CD4-positive, CD25-positive, alpha-beta regulatory T cell (primary cell): Measurements from ENCODE around the gene CNOT2. TPM values are rescaled to one million over a fixed set of nuclear protein-coding genes. Genes with fewer than 3 reads are reported as not detected.

Experiments used
- ATAC-seq, 2 donors: fragments of 150-1000 bp; cut with Tn5 transposase; one replicate each; pipeline ENCODE4 v1.10.0; 2021; ENCODE audit warnings: low read depth in 2 of 2, moderate number of reproducible peaks in 2 of 2, moderate library complexity in 1 of 2
- DNase-seq, 3 donors: peaks; one replicate each; pipeline versions ENCODE4 v3.0.0 to v3.0.0-alpha.2; 2012 to 2022; ENCODE audit warnings: mixed read lengths in 1 of 3
- H3K27ac ChIP-seq: one replicate; pipeline ENCODE4 v1.7.0; 2013; ENCODE audit warnings: mild to moderate bottlenecking, low read length; ENCODE audit not compliant: insufficient read depth, poor library complexity, severe bottlenecking
- H3K27me3 ChIP-seq: one replicate; pipeline ENCODE4 v1.7.0; 2013; ENCODE audit warnings: low read length; ENCODE audit not compliant: control insufficient read depth, insufficient read depth
- H3K36me3 ChIP-seq: one replicate; pipeline ENCODE4 v1.7.0; 2013; ENCODE audit warnings: mild to moderate bottlenecking, low read length, moderate library complexity; ENCODE audit not compliant: control insufficient read depth, insufficient read depth
- H3K4me1 ChIP-seq: 2 replicates; pipeline ENCODE4 v1.7.0; 2013; ENCODE audit warnings: mild to moderate bottlenecking, low read length; ENCODE audit not compliant: insufficient read depth, control insufficient read depth, poor library complexity, severe bottlenecking
- H3K4me3 ChIP-seq: one replicate; pipeline ENCODE4 v1.7.0; 2013; ENCODE audit warnings: low read depth, mild to moderate bottlenecking, low read length, moderate library complexity
- H3K9me3 ChIP-seq, 2 experiments: 1 replicate in 1 of 2; 2 replicates in 1 of 2; pipeline ENCODE4 v1.7.0; 2013; ENCODE audit warnings: low read length in 2 of 2, mild to moderate bottlenecking in 1 of 2, moderate library complexity in 1 of 2; ENCODE audit not compliant: control insufficient read depth in 2 of 2
- H3K27ac Mint-ChIP-seq, 3 donors: one replicate each; pipeline ENCODE4 v1.8.0; 2020 to 2022; ENCODE audit warnings: mild to moderate bottlenecking in 3 of 3, mixed read lengths in 3 of 3, moderate library complexity in 2 of 3
- H3K27me3 Mint-ChIP-seq: one replicate; pipeline ENCODE4 v1.8.0; 2022; ENCODE audit warnings: mild to moderate bottlenecking, mixed read lengths
- H3K36me3 Mint-ChIP-seq: one replicate; pipeline ENCODE4 v1.8.0; 2020; ENCODE audit warnings: mixed read lengths
- H3K4me1 Mint-ChIP-seq, 4 donors: one replicate each; pipeline ENCODE4 v1.8.0; 2020 to 2022; ENCODE audit warnings: mixed read lengths in 4 of 4, mild to moderate bottlenecking in 1 of 4
- H3K4me3 Mint-ChIP-seq, 4 donors: one replicate each; pipeline ENCODE4 v1.8.0; 2020 to 2022; ENCODE audit warnings: mild to moderate bottlenecking in 4 of 4, mixed read lengths in 4 of 4, moderate library complexity in 3 of 4
- H3K9me3 Mint-ChIP-seq, 7 donors: one replicate each; pipeline ENCODE4 v1.8.0; 2020 to 2022; ENCODE audit warnings: mixed read lengths in 7 of 7, mild to moderate bottlenecking in 3 of 7, moderate library complexity in 2 of 7
- polyA plus RNA-seq, 4 donors: library from polyadenylated mRNA; unstranded; fragments of 300-500 nt; fragmentation: Illumina TruSeq; gene quantifications; one replicate each; pipeline ENCODE4 v1.2.3, GENCODE V29; 2021
- total RNA-seq: library from RNA; stranded (reverse); gene quantifications from one replicate; pipeline ENCODE4 v1.2.3, GENCODE V29; 2022

Gene CNOT2
- total and polyA plus RNA-seq, 5 donors from 2014 or later, result 78.5 to 137 (median 101) TPM

DNA sequence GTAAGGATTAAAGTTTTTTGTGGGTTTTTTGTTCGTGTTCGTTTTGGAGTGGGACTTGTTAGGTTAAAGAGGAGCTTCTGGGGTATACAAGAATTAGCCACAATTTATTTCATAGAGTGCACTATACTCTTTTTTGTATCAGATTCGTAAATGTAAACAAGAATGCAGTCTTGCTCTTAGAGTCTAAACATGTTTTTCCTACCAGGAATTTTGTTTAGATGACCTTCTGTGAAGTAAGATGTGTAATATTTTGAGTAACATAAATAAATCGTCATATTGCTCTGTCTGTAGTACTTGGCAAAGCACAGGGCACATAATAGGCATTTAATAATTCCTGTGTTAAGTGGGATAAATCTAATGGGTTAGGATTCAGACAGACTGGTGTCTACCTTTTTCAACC, 9.6 kb downstream of the CNOT2 start:
- Histone ChIP-seq H3K27ac (no peak overlapping the region), H3K4me3 (no peak overlapping the region), H3K36me3 (peaks cover 3% of the 10 kb centered on the region), H3K4me1 (peaks cover 18% of the 10 kb centered on the region), H3K27me3 (no peaks in the 10 kb centered on the region), H3K9me3 (no peaks in the 10 kb centered on the region)
- no peaks in the 10 kb centered on the region for H3K9me3 Mint-ChIP-seq
- peaks cover 58 to 89% (median 63%) of the 10 kb centered on the region in 4 donors for H3K4me1 Mint-ChIP-seq
- ATAC-seq, result no peak
- DNase-seq, result no peak
- H3K4me3 Mint-ChIP-seq, result no peak overlapping the region
- no peaks in the 10 kb centered on the region for H3K27me3 Mint-ChIP-seq
- peaks cover 7% of the 10 kb centered on the region for H3K36me3 Mint-ChIP-seq
- H3K27ac Mint-ChIP-seq, result no peak overlapping the region

DNA sequence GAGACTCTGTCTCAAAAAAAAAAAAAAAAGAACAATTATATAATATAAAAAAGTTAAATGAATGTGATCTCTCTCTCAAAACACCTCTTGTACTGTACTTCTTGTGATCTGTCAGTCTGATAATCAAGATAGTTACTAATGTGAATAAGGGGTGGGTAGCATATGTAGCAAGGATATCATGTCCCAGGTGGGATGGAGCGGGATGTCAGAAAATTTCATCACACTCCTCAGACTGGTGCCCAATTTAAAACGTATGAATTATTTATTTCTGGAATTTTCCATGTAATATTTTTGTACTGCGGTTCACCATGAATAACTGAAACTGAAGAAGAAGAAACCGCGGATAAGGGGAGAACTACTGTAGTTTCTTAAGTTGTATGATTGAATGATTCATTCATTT, 11.0 kb downstream of the CNOT2 start:
- DNase-seq, result no peak
- no peaks in the 10 kb centered on the region for H3K9me3 Mint-ChIP-seq
- H3K4me1 Mint-ChIP-seq, result peaks cover 58 to 88% (median 62%) of the 10 kb centered on the region in 4 donors
- H3K4me3 Mint-ChIP-seq, result no peak overlapping the region
- peak overlapping the region in 1 of 3 donors; percentile 54 for H3K27ac Mint-ChIP-seq
- no peaks in the 10 kb centered on the region for H3K27me3 ChIP-seq
- H3K36me3 Mint-ChIP-seq, result peaks cover 7% of the 10 kb centered on the region
- no peaks in the 10 kb centered on the region for H3K36me3 ChIP-seq
- H3K4me1 ChIP-seq, result peaks cover 11% of the 10 kb centered on the region
- H3K27me3 Mint-ChIP-seq, result no peaks in the 10 kb centered on the region
- no peak for ATAC-seq
- no peak overlapping the region for H3K4me3 ChIP-seq
- no peaks in the 10 kb centered on the region for H3K9me3 ChIP-seq
- H3K27ac ChIP-seq, result no peak overlapping the region

DNA sequence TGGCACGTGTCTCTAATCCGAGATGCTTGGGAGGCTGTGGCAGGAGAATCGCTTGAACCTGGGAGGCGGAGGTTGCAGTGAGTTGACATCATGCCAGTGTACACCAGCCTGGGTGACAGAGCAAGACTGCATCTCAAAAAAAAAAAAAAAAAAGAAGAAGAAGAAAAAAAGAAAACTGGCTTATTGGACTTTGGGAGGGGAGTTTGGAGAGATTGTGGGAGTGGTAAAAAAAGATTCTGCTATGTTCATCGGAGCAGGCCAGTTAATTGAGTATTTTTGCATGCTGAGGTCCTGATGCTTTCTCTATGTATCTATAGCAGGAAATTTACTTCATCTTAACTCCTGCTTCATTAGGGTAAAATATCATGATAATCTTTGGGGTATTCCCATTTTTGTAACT, 11.6 kb downstream of the CNOT2 start:
- Histone ChIP-seq H3K36me3 (no peaks in the 10 kb centered on the region), H3K4me1 (peaks cover 11% of the 10 kb centered on the region), H3K9me3 (no peaks in the 10 kb centered on the region), H3K27me3 (no peaks in the 10 kb centered on the region), H3K4me3 (peak overlapping the region; percentile 23), H3K27ac (no peak overlapping the region)
- peaks cover 64 to 89% (median 67%) of the 10 kb centered on the region in 4 donors for H3K4me1 Mint-ChIP-seq
- no peak for ATAC-seq
- no peaks in the 10 kb centered on the region for H3K27me3 Mint-ChIP-seq
- H3K9me3 Mint-ChIP-seq, result no peaks in the 10 kb centered on the region
- peaks cover 7% of the 10 kb centered on the region for H3K36me3 Mint-ChIP-seq
- DNase-seq, result no peak
- H3K27ac Mint-ChIP-seq, result peak overlapping the region in 2 of 3 donors; percentile 48 to 54
- peak overlapping the region in 2 of 4 donors; percentile 2 to 56 for H3K4me3 Mint-ChIP-seq

DNA sequence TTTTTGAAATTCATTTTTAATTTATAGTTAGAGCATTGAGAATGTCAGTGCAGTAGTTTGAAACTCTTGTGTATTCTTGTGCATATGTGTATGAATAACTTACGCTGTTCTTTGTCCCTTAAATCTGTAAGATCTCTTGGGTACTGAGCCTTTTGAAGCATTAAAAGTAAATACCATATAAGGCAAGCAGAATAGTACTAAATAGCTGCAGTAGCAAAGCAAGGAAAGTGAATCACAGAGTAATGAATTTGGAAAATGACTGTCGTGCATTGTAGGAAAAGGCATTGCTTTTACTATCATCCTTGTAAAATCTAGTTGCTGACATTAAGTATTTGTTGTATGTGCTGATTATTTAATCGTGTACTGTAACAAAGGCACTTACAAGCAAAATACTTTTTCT, 12.1 kb downstream of the CNOT2 start:
- no peaks in the 10 kb centered on the region for H3K36me3 ChIP-seq
- H3K27ac ChIP-seq, result no peak overlapping the region
- ATAC-seq (no peak), DNase-seq (no peak)
- H3K4me3 Mint-ChIP-seq, result peak overlapping the region in 1 of 4 donors; percentile 56
- peaks cover 7% of the 10 kb centered on the region for H3K36me3 Mint-ChIP-seq
- no peaks in the 10 kb centered on the region for H3K9me3 ChIP-seq
- H3K4me1 Mint-ChIP-seq, result peaks cover 63 to 86% (median 66%) of the 10 kb centered on the region in 4 donors
- peak overlapping the region in 1 of 3 donors; percentile 54 for H3K27ac Mint-ChIP-seq
- peaks cover 11% of the 10 kb centered on the region for H3K4me1 ChIP-seq
- H3K27me3 ChIP-seq, result no peaks in the 10 kb centered on the region
- H3K27me3 Mint-ChIP-seq, result no peaks in the 10 kb centered on the region
- peak overlapping the region; percentile 23 for H3K4me3 ChIP-seq
- no peaks in the 10 kb centered on the region for H3K9me3 Mint-ChIP-seq

DNA sequence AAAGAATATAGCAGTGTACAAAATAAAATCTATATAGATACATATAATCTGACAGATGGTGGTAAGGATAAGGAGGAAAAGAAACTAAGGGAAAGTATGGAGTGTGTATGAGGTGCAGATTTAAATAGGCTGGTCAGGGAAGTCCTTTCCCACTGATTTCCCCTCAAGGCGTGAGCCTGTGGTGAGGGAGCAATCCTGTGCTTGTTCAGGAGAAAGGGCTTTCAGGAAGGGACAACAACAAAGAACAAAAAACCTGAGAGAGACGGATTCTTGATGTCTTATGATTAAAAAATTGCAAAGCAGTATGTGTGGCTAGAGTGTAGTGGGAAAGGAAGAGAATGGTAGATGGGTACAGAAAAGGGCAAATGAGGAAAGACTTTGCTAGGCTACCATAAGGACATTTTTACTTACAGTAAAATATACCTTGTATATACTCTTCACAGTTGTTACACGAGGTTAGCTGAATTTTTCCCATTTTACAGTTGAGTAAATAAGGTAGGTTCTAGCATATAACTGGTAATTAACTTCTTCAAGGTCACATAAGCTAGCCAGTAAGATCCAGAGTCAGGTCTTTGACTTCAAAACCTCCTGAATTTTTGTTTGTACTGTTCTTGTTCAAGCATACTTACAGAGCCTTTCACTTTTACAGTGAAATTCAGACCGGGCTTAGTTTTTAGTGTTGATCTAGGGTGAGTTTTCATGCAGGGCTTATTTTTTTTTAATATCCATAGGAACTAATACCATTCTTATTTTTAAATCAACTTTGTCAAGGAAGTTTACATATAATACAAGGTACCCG, 15.6 kb downstream of the CNOT2 start:
- peaks cover 56 to 83% (median 69%) of the 10 kb centered on the region in 4 donors for H3K4me1 Mint-ChIP-seq
- H3K27me3 Mint-ChIP-seq, result no peaks in the 10 kb centered on the region
- no peak for DNase-seq
- ATAC-seq, result no peak
- peaks cover 20% of the 10 kb centered on the region for H3K36me3 Mint-ChIP-seq
- Histone ChIP-seq H3K27me3 (no peaks in the 10 kb centered on the region), H3K4me3 (peak overlapping the region; percentile 27), H3K9me3 (no peaks in the 10 kb centered on the region), H3K27ac (no peak overlapping the region), H3K36me3 (peaks cover 3% of the 10 kb centered on the region), H3K4me1 (peaks cover 11% of the 10 kb centered on the region)
- H3K9me3 Mint-ChIP-seq, result peaks cover 0 to 3% (median 0%) of the 10 kb centered on the region in 7 donors
- peak overlapping the region in 1 of 4 donors; percentile 6 for H3K4me3 Mint-ChIP-seq
- peak overlapping the region in 2 of 3 donors; percentile 1 to 35 for H3K27ac Mint-ChIP-seq

DNA sequence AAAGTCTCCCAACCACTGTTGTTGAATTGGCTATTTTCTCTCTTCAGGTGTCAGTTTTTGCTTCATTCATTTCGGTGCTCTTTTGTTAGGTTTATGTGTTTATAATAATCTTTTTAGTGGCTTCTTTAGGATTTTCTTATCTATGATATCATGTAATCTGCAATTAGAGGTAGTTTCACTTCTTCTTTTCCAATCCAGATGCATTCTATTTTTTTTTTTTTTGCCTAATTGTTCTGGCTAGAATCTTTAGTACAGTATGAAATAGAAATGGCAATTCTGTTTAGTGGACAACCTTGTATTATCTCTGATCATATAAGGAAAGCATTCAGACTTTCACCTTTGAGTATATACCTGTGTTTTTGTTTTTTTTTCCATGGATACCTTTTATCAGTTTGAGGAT, 17.4 kb downstream of the CNOT2 start:
- H3K36me3 ChIP-seq, result peaks cover 3% of the 10 kb centered on the region
- H3K27me3 ChIP-seq, result no peaks in the 10 kb centered on the region
- no peaks in the 10 kb centered on the region for H3K9me3 ChIP-seq
- Mint-ChIP-seq H3K4me1 (peaks cover 67 to 84% (median 71%) of the 10 kb centered on the region in 4 donors), H3K27ac (peak overlapping the region in 2 of 3 donors; percentile 22 to 37), H3K36me3 (peaks cover 20% of the 10 kb centered on the region), H3K27me3 (no peaks in the 10 kb centered on the region), H3K9me3 (peaks cover 0 to 3% (median 0%) of the 10 kb centered on the region in 7 donors), H3K4me3 (peak overlapping the region in 1 of 4 donors; percentile 35)
- peaks cover 5% of the 10 kb centered on the region for H3K4me1 ChIP-seq
- DNase-seq, result no peak
- ATAC-seq, result no peak
- H3K4me3 ChIP-seq, result no peak overlapping the region
- H3K27ac ChIP-seq, result no peak overlapping the region

DNA sequence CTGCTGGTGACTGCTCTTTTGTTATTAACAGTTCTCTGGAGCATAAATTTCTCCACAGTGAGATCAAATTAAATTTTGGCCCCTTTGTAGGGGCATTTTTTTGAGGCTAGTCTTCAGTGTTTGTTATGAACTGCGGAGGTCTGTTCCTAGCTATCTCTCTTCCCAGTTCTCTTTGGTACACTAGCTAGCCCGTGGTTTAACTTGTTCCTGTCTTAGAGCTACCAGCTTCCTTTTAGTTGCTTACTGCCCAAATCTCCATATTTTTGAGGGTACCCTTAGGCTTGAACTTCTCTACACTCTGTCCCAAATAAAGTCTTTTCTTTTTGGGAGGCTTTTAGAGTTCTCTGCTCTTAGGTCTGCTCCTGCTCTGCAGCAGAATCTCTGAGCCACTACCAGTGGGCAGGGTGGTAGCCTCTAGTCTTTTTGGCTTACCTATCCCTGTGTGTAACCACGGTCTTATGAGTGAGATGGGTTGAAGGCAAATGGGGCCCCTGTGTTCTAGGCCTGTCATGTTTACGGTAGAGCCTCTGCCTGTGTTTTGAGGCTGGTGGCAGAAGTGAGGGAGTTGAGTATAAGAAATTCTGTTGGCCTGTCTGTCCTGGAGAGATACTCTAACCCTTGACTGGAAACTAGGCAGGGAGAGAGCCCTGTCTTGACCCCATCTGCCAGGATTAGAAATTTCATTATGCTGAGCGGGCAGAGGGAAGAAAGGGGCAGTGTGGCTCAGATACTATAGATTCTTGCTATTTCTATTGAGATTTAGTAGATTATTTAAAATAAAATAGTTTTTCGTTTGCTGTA, 21.0 kb downstream of the CNOT2 start:
- H3K27ac ChIP-seq, result no peak overlapping the region
- peaks cover 3% of the 10 kb centered on the region for H3K36me3 ChIP-seq
- no peaks in the 10 kb centered on the region for H3K27me3 ChIP-seq
- H3K4me1 Mint-ChIP-seq, result peaks cover 65 to 87% (median 71%) of the 10 kb centered on the region in 4 donors
- H3K4me3 Mint-ChIP-seq, result peak overlapping the region in 2 of 4 donors; percentile 44 to 58
- peaks cover 0 to 3% (median 0%) of the 10 kb centered on the region in 7 donors for H3K9me3 Mint-ChIP-seq
- H3K4me3 ChIP-seq, result no peak overlapping the region
- H3K9me3 ChIP-seq, result no peaks in the 10 kb centered on the region
- no peaks in the 10 kb centered on the region for H3K4me1 ChIP-seq
- no peaks in the 10 kb centered on the region for H3K27me3 Mint-ChIP-seq
- DNase-seq (no peak), ATAC-seq (no peak)
- peaks cover 23% of the 10 kb centered on the region for H3K36me3 Mint-ChIP-seq
- peak overlapping the region in 1 of 3 donors; percentile 42 for H3K27ac Mint-ChIP-seq
